Stimulated activated naive B cell treated with anti-CD40 and anti-IgM and Interleukin-4, amounts not matched to agents 10 μg/mL and 1 μg/mL and 100 μg/mL, for 72 hours (primary cell): Measurements from ENCODE around the gene CALML4.
"Not testable (repeated sequence)": the region's sequence is repeated elsewhere in the genome, so short reads cannot be mapped to it uniquely, and the experiment has no call there.

ENCODE experiments used
- ATAC-seq, 2 donors: fragments of 150-1000 bp; cut with Tn5 transposase; replicated peaks; 2 replicates each; pipeline ENCODE4 v1.10.0; 2021; ENCODE audit warnings: moderate library complexity in 1 of 2
- DNase-seq: peaks from one replicate; pipeline ENCODE4 v3.0.0; 2021
- H3K27ac Mint-ChIP-seq: one replicate; pipeline ENCODE4 v1.8.0; 2022; ENCODE audit warnings: mild to moderate bottlenecking, mixed read lengths
- H3K27me3 Mint-ChIP-seq, 2 donors: one replicate each; pipeline ENCODE4 v1.8.0; 2022; ENCODE audit warnings: mixed read lengths in 2 of 2
- H3K36me3 Mint-ChIP-seq, 2 donors: one replicate each; pipeline ENCODE4 v1.8.0; 2022; ENCODE audit warnings: mixed read lengths in 2 of 2, mild to moderate bottlenecking in 1 of 2
- H3K4me1 Mint-ChIP-seq, 2 donors: one replicate each; pipeline ENCODE4 v1.8.0; 2022; ENCODE audit warnings: mixed read lengths in 2 of 2, mild to moderate bottlenecking in 1 of 2
- H3K4me3 Mint-ChIP-seq, 2 donors: one replicate each; pipeline ENCODE4 v1.8.0; 2022; ENCODE audit warnings: mild to moderate bottlenecking in 2 of 2, mixed read lengths in 2 of 2, moderate library complexity in 1 of 2
- H3K9me3 Mint-ChIP-seq, 2 donors: one replicate each; pipeline ENCODE4 v1.8.0; 2022; ENCODE audit warnings: mixed read lengths in 2 of 2, mild to moderate bottlenecking in 1 of 2

Gene CALML4

GRCh38 chr15:68208636-68209240, 3.6 kb upstream of the CALML4 start:
- H3K4me3 Mint-ChIP-seq: peak overlapping the region in 1 of 2 donors; percentile 36
- ATAC-seq (peak; percentile 31 to 40), DNase-seq (no peak)
- peak overlapping the region; percentile 60 for H3K27ac Mint-ChIP-seq
- H3K4me1 Mint-ChIP-seq: peaks cover 28 to 49% of the 10 kb centered on the region in 2 donors
- peaks cover 39 to 57% of the 10 kb centered on the region in 2 donors for H3K36me3 Mint-ChIP-seq
- H3K27me3 Mint-ChIP-seq: no peaks in the 10 kb centered on the region
- H3K9me3 Mint-ChIP-seq: no peaks in the 10 kb centered on the region

GRCh38 chr15:68208136-68208535, 3.0 kb upstream of the CALML4 start:
- peaks cover 27 to 49% of the 10 kb centered on the region in 2 donors for H3K4me1 Mint-ChIP-seq
- no peaks in the 10 kb centered on the region for H3K9me3 Mint-ChIP-seq
- ATAC-seq: no peak
- no peak for DNase-seq
- peak overlapping the region in 1 of 2 donors; percentile 23 for H3K4me3 Mint-ChIP-seq
- peaks cover 37 to 55% of the 10 kb centered on the region in 2 donors for H3K36me3 Mint-ChIP-seq
- H3K27me3 Mint-ChIP-seq: no peaks in the 10 kb centered on the region
- no peak overlapping the region for H3K27ac Mint-ChIP-seq

GRCh38 chr15:68207176-68207935, 2.2 kb upstream of the CALML4 start:
- H3K27ac Mint-ChIP-seq: no peak overlapping the region
- H3K27me3 Mint-ChIP-seq: no peaks in the 10 kb centered on the region
- H3K4me1 Mint-ChIP-seq: peaks cover 27 to 49% of the 10 kb centered on the region in 2 donors
- ATAC-seq (no peak), DNase-seq (no peak)
- no peaks in the 10 kb centered on the region for H3K9me3 Mint-ChIP-seq
- H3K4me3 Mint-ChIP-seq: no peak overlapping the region
- peaks cover 37 to 55% of the 10 kb centered on the region in 2 donors for H3K36me3 Mint-ChIP-seq

- DNase-seq (no peak), ATAC-seq (no peak)
- H3K27me3 Mint-ChIP-seq: no peaks in the 10 kb centered on the region
- H3K4me1 Mint-ChIP-seq: peaks cover 27 to 49% of the 10 kb centered on the region in 2 donors
- no peaks in the 10 kb centered on the region for H3K9me3 Mint-ChIP-seq
- no peak overlapping the region for H3K4me3 Mint-ChIP-seq
- peaks cover 32 to 50% of the 10 kb centered on the region in 2 donors for H3K36me3 Mint-ChIP-seq
- H3K27ac Mint-ChIP-seq: no peak overlapping the region
Observed at GRCh38 chr15:68206711-68207151, 1.6 kb upstream of the CALML4 start.

GRCh38 chr15:68205954-68206539, 915 bp upstream of the CALML4 start:
- Mint-ChIP-seq H3K9me3 (no peaks in the 10 kb centered on the region), H3K4me3 (peak overlapping the region in 1 of 2 donors; percentile 46), H3K27me3 (no peaks in the 10 kb centered on the region), H3K27ac (peak overlapping the region; percentile 71), H3K36me3 (peaks cover 30 to 43% of the 10 kb centered on the region in 2 donors), H3K4me1 (peaks cover 27 to 43% of the 10 kb centered on the region in 2 donors)
- ATAC-seq: no peak
- no peak for DNase-seq

GRCh38 chr15:68205558-68205944, 419 bp upstream of the CALML4 start:
- Mint-ChIP-seq H3K9me3 (no peaks in the 10 kb centered on the region), H3K4me3 (no peak overlapping the region), H3K36me3 (peaks cover 30 to 38% of the 10 kb centered on the region in 2 donors), H3K27ac (no peak overlapping the region), H3K4me1 (peaks cover 27 to 38% of the 10 kb centered on the region in 2 donors), H3K27me3 (no peaks in the 10 kb centered on the region)
- ATAC-seq (no peak), DNase-seq (no peak)

- Mint-ChIP-seq H3K4me1 (peaks cover 19 to 26% of the 10 kb centered on the region in 2 donors), H3K27me3 (no peaks in the 10 kb centered on the region), H3K36me3 (peaks cover 24 to 35% of the 10 kb centered on the region in 2 donors), H3K27ac (no peak overlapping the region), H3K9me3 (no peaks in the 10 kb centered on the region), H3K4me3 (no peak overlapping the region)
- ATAC-seq (no peak), DNase-seq (no peak)
Observed at GRCh38 chr15:68204361-68204760, 771 bp downstream of the CALML4 start.

- DNase-seq (no peak), ATAC-seq (no peak)
- H3K27ac Mint-ChIP-seq: no peak overlapping the region
- H3K36me3 Mint-ChIP-seq: peaks cover 24 to 34% of the 10 kb centered on the region in 2 donors
- H3K4me3 Mint-ChIP-seq: no peak overlapping the region
- H3K4me1 Mint-ChIP-seq: peaks cover 16 to 22% of the 10 kb centered on the region in 2 donors
- no peaks in the 10 kb centered on the region for H3K9me3 Mint-ChIP-seq
- H3K27me3 Mint-ChIP-seq: no peaks in the 10 kb centered on the region
Observed at GRCh38 chr15:68203956-68204355, 1.2 kb downstream of the CALML4 start.

- no peak for ATAC-seq
- H3K36me3 Mint-ChIP-seq: peaks cover 19 to 30% of the 10 kb centered on the region in 2 donors
- H3K4me3 Mint-ChIP-seq: no peak overlapping the region
- H3K9me3 Mint-ChIP-seq: no peaks in the 10 kb centered on the region
- no peak overlapping the region for H3K27ac Mint-ChIP-seq
- H3K27me3 Mint-ChIP-seq: no peaks in the 10 kb centered on the region
- H3K4me1 Mint-ChIP-seq: peaks cover 12 to 18% of the 10 kb centered on the region in 2 donors
- DNase-seq: no peak
Observed at GRCh38 chr15:68203486-68203885, 1.6 kb downstream of the CALML4 start.

GRCh38 chr15:68202994-68203393, 2.1 kb downstream of the CALML4 start:
- not testable (repeated sequence) for H3K27me3 Mint-ChIP-seq, H3K4me3 Mint-ChIP-seq, H3K27ac Mint-ChIP-seq, ATAC-seq, H3K9me3 Mint-ChIP-seq, DNase-seq
- Mint-ChIP-seq H3K36me3 (peaks cover 19 to 28% of the 10 kb centered on the region in 2 donors), H3K4me1 (peaks cover 10 to 13% of the 10 kb centered on the region in 2 donors)

GRCh38 chr15:68201879-68202261, 3.3 kb downstream of the CALML4 start:
- Mint-ChIP-seq H3K27ac (no peak overlapping the region), H3K9me3 (no peaks in the 10 kb centered on the region), H3K4me1 (peaks cover 10 to 14% of the 10 kb centered on the region in 2 donors), H3K4me3 (no peak overlapping the region), H3K27me3 (no peaks in the 10 kb centered on the region), H3K36me3 (peaks cover 17 to 31% of the 10 kb centered on the region in 2 donors)
- ATAC-seq (no peak), DNase-seq (no peak)

- Mint-ChIP-seq H3K27ac (no peak overlapping the region), H3K27me3 (no peaks in the 10 kb centered on the region), H3K4me3 (no peak overlapping the region), H3K4me1 (peaks cover 5 to 11% of the 10 kb centered on the region in 2 donors), H3K36me3 (peaks cover 17 to 29% of the 10 kb centered on the region in 2 donors), H3K9me3 (no peaks in the 10 kb centered on the region)
- no peak for ATAC-seq
- DNase-seq: no peak
Observed at GRCh38 chr15:68201153-68201878, 3.8 kb downstream of the CALML4 start.

- Mint-ChIP-seq H3K27me3 (no peaks in the 10 kb centered on the region), H3K9me3 (no peaks in the 10 kb centered on the region), H3K27ac (no peak overlapping the region), H3K4me3 (no peak overlapping the region), H3K36me3 (peaks cover 19 to 25% of the 10 kb centered on the region in 2 donors), H3K4me1 (peaks cover 0 to 7% of the 10 kb centered on the region in 2 donors)
- no peak for DNase-seq
- ATAC-seq: no peak
Observed at GRCh38 chr15:68200016-68200861, 4.9 kb downstream of the CALML4 start.
